Psoas muscle (tissue), 8 donors: Measurements from ENCODE around the gene CHRDL2. TPM values are rescaled to one million over a fixed set of nuclear protein-coding genes. Genes with fewer than 3 reads are reported as not detected.

Experiments used
- ATAC-seq, 4 donors: fragments of 200-7000 bp; cut with Tn5 transposase; one replicate each; pipeline ENCODE4 v1.9.1; 2020; ENCODE audit warnings: moderate library complexity in 3 of 4, mild to moderate bottlenecking in 2 of 4
- DNase-seq, 2 donors: peaks; one replicate each; pipeline ENCODE4 v3.0.0-alpha.2; 2020
- H3K27ac ChIP-seq: fragments of 200-600 bp; one replicate; pipeline ENCODE4 v1.8.0; 2022
- H3K27me3 ChIP-seq, 3 donors: fragments of 200-600 bp in 1 of 3; one replicate each; pipeline versions ENCODE4 v1.6.1 to v1.8.0; 2013 to 2022; ENCODE audit warnings: low read length in 2 of 3, mild to moderate bottlenecking in 2 of 3, moderate library complexity in 1 of 3; ENCODE audit not compliant: insufficient read depth in 3 of 3
- H3K36me3 ChIP-seq, 2 donors: fragments of 200-600 bp in 1 of 2; one replicate each; pipeline versions ENCODE4 v1.6.1 to v1.8.0; 2013 to 2022; ENCODE audit warnings: low read depth in 1 of 2, mild to moderate bottlenecking in 1 of 2, moderate library complexity in 1 of 2; ENCODE audit not compliant: insufficient read depth in 1 of 2
- H3K4me1 ChIP-seq: fragments of 200-600 bp; one replicate; pipeline ENCODE4 v1.8.0; 2022
- H3K4me3 ChIP-seq: fragments of 200-600 bp; one replicate; pipeline ENCODE4 v1.8.0; 2022; ENCODE audit warnings: mild to moderate bottlenecking
- H3K9me3 ChIP-seq: fragments of 200-600 bp; one replicate; pipeline ENCODE4 v1.8.0; 2022
- WGBS, 3 donors: extraction: QIAGEN DNeasy Blood & Tissue Kit; methylation state at CpG; one replicate each; pipeline versions ENCODE4 v1.1.6 to v1.1.7; 2013; 5-methylcytosine and 5-hydroxymethylcytosine counted together
- intact Hi-C, 2 donors: fragments of 100-400 bp; cut with DNase I; formaldehyde crosslinking; loops; one replicate each; pipeline versions ENCODE4 v1.11.0 to v1.14.2; 2022
- polyA plus RNA-seq, 3 donors: library from polyadenylated mRNA; stranded (reverse); fragments of 200-250 nt; gene quantifications; one replicate each; pipeline ENCODE4 v1.2.3, GENCODE V29; 2013
- total RNA-seq, 4 donors: library from RNA; stranded (reverse); fragmentation: NEBNext Ultra II Directional in 2 of 4; extraction: Animal tissue kit (Norgen Biotek cat#: 25700) in 2 of 4; gene quantifications; one replicate each; pipeline versions ENCODE4 v1.2.1 to v1.2.4, GENCODE V29; 2021 to 2023
- TF ChIP-seq, protein P1 (sequence below): fragments of 200-600 bp; IDR thresholded peaks from one replicate; pipeline ENCODE4 v1.8.0; 2022; ENCODE audit warnings: antibody characterized with exemption
- donor health status: healthy with polysubstance abuse.
- donor health status: DM: no; HTN: no; CAD: no; lungs with moderate emphysema.
- donor health status: Bipolar disorder and iron deficiency.
- donor health status: healthy.
- donor health status: DM: yes; HTN: yes; CAD: no.
- donor health status: DM: no; HTN: no; CAD: no.
- donor health status: DM: no; HTN: no; CAD: no.
- donor health status: DM: yes; HTN: yes; CAD: no.

Gene CHRDL2
- total and polyA plus RNA-seq, 7 donors = 0.39 to 14.1 (median 3.1) TPM

DNA sequence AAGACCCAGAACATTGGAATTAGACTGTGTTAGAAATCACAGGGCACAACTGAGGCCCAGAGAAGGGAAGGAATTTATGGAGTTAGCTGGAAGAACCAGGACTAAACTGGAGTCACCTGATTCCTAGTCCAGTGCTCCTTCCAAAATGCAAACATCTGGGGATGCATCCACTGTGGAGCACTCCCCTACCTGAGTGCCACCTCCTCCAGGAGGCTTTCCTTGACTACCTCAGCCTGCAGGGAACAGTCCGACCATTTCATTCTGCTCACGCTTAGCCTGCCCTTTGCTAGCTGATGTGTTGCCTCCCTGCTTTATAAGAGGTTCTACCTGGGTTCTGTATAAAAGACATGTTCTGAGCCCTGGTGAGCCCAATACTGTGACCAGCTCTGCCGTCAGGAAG lies 24.0 kb downstream of the CHRDL2 start:
- no peak for DNase-seq
- no peaks in the 10 kb centered on the region for H3K36me3 ChIP-seq
- H3K4me1 ChIP-seq = no peaks in the 10 kb centered on the region
- ATAC-seq = no peak
- H3K27me3 ChIP-seq = peaks cover 0 to 2% (median 0%) of the 10 kb centered on the region in 3 donors
- 96 to 98% (median 98%) methylated on average over 3 of the region's 3 CpGs for WGBS, 3 donors
- no peak overlapping the region for H3K4me3 ChIP-seq
- TF ChIP-seq, protein P1, sequence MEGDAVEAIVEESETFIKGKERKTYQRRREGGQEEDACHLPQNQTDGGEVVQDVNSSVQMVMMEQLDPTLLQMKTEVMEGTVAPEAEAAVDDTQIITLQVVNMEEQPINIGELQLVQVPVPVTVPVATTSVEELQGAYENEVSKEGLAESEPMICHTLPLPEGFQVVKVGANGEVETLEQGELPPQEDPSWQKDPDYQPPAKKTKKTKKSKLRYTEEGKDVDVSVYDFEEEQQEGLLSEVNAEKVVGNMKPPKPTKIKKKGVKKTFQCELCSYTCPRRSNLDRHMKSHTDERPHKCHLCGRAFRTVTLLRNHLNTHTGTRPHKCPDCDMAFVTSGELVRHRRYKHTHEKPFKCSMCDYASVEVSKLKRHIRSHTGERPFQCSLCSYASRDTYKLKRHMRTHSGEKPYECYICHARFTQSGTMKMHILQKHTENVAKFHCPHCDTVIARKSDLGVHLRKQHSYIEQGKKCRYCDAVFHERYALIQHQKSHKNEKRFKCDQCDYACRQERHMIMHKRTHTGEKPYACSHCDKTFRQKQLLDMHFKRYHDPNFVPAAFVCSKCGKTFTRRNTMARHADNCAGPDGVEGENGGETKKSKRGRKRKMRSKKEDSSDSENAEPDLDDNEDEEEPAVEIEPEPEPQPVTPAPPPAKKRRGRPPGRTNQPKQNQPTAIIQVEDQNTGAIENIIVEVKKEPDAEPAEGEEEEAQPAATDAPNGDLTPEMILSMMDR = no peak
- no peaks in the 10 kb centered on the region for H3K9me3 ChIP-seq
- no peak overlapping the region for H3K27ac ChIP-seq
- intact Hi-C loops = no loop called here

DNA sequence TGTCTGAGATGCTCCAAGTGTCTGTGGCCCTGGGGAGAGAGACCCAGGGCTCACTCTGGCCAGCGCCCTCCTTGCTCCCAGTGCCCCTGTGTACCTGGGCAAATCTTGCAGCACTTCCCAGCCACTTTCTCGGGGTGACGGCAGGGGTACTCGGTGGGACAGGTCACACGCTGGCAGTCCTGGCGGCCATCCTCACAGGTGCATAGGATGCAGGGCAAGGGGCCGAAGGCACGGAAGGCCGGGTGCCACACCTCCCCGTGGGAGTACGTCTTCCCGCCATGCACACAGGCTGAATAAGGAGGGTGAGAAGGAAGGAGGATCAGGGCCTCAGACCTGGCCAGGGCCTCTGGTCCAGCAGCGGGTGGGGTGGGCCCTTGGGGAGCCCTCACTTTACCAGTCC lies 28.0 kb downstream of the CHRDL2 start:
- Histone ChIP-seq H3K4me3 (no peak overlapping the region), H3K36me3 (no peaks in the 10 kb centered on the region), H3K27ac (no peak overlapping the region), H3K27me3 (peaks cover 0 to 2% (median 0%) of the 10 kb centered on the region in 3 donors), H3K9me3 (no peaks in the 10 kb centered on the region), H3K4me1 (no peaks in the 10 kb centered on the region)
- ATAC-seq (no peak), DNase-seq (no peak)
- 91 to 96% (median 93%) methylated on average over 13 of the region's 13 CpGs for WGBS, 3 donors
- TF ChIP-seq, protein P1 = no peak
- intact Hi-C loops = no loop called here

DNA sequence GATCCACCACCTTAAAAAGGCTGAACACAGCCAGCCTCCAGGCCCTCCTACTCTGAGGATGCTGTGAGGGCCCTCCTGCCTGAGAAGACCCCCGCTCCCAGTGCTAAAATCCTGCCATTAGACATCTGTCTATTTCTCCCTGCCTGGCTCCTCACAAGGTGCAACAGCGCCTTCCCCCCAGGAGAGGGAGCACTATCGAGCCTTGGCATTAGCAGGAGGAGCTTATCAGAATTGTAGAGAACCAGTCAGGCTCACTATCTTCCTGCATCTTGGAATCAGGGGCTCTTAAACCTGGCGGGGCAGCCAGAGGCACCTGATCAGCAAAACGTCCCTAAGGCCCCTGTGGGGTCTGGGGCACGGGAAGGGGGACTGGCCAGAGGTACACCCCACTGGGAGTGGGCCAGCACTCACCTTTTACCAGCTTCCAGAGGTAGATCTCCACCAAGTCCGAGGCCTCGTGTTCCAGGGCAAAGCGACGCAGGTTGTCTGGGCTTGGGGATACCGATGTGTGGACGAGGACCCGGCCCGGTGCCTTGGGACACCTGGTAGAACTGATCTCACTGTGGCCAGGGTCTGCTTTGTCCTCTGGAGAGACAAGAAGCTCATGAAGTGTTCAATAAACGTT lies 28.7 kb downstream of the CHRDL2 start:
- peak; percentile 60 to 79 for DNase-seq

DNA sequence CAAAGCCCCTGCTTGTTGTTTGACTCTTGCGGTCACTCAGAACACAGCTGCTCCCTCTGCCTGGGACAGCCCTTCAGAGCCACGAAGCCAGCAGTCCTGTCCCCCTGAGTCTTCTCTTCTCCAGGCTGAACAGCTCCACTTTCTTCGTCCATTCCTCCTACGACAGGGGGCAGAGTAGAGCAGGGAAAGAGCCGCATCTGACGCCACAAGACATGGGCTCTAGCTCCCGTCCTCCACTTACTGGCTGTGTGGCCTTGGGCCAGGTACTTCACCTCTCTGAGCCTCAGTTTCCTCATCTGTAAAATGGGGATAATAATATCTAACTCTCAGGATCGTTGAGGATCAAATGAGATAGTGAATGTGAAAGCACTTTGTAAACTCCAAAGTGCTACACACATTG lies 29.9 kb downstream of the CHRDL2 start:
- H3K27me3 ChIP-seq = no peaks in the 10 kb centered on the region
- no peak for ATAC-seq

More for the DNA sequence above, 28.7 kb downstream of the CHRDL2 start:
- TF ChIP-seq, protein P1 = peak; percentile 90
- no peak overlapping the region for H3K27ac ChIP-seq
- H3K27me3 ChIP-seq = no peaks in the 10 kb centered on the region
- H3K36me3 ChIP-seq = no peaks in the 10 kb centered on the region
- no peak overlapping the region for H3K4me3 ChIP-seq
- peaks cover 5% of the 10 kb centered on the region for H3K4me1 ChIP-seq
- WGBS, 3 donors = 45 to 52% (median 46%) methylated on average over 15 of the region's 15 CpGs
- intact Hi-C loops = loop anchor here in 1 of 2 donors (1.0 kb wide), 1 partner anchor 24 kb away; no protein-coding TSS in a partner anchor
- H3K9me3 ChIP-seq = no peaks in the 10 kb centered on the region
- peak; percentile 74 to 90 (median 84) for ATAC-seq

More for the DNA sequence above, 29.9 kb downstream of the CHRDL2 start:
- Histone ChIP-seq H3K4me1 (peaks cover 11% of the 10 kb centered on the region), H3K4me3 (no peak overlapping the region), H3K9me3 (no peaks in the 10 kb centered on the region), H3K27ac (no peak overlapping the region), H3K36me3 (no peaks in the 10 kb centered on the region)
- no peak for DNase-seq
- WGBS, 3 donors = 53 to 76% (median 59%) methylated on average over 8 of the region's 8 CpGs
- TF ChIP-seq, protein P1 = no peak
- intact Hi-C loops = no loop called here
